ENCODE measurements around the gene WWP2. TPM values are rescaled to one million over a fixed set of nuclear protein-coding genes. Genes with fewer than 3 reads are reported as not detected.

Gene WWP2
- total RNA-seq, 1 donor from 2014 or later, result 39.9 TPM

- Mint-ChIP-seq H3K9me3 (ENCODE audit: low read depth) (peaks cover 15% of the 10 kb centered on the region), H3K36me3 (ENCODE audit: low read depth) (peaks cover 16% of the 10 kb centered on the region), H3K4me3 (ENCODE audit: unreplicated experiment) (no peak overlapping the region), H3K27me3 (ENCODE audit: low read depth) (no peaks in the 10 kb centered on the region), H3K27ac (ENCODE audit: unreplicated experiment) (peak overlapping the region; percentile 37), H3K4me1 (ENCODE audit: low read depth) (peaks cover 8% of the 10 kb centered on the region)
- DNase-seq (ENCODE audit: low spot score), result no peak
- TF ChIP-seq, protein P1, sequence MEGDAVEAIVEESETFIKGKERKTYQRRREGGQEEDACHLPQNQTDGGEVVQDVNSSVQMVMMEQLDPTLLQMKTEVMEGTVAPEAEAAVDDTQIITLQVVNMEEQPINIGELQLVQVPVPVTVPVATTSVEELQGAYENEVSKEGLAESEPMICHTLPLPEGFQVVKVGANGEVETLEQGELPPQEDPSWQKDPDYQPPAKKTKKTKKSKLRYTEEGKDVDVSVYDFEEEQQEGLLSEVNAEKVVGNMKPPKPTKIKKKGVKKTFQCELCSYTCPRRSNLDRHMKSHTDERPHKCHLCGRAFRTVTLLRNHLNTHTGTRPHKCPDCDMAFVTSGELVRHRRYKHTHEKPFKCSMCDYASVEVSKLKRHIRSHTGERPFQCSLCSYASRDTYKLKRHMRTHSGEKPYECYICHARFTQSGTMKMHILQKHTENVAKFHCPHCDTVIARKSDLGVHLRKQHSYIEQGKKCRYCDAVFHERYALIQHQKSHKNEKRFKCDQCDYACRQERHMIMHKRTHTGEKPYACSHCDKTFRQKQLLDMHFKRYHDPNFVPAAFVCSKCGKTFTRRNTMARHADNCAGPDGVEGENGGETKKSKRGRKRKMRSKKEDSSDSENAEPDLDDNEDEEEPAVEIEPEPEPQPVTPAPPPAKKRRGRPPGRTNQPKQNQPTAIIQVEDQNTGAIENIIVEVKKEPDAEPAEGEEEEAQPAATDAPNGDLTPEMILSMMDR (IDR thresholded peaks at IDR 0.05), result no peak
These were observed 119.0 kb downstream of the WWP2 start for GRCh38 chr16:69881141-69881540.

- Mint-ChIP-seq H3K9me3 (ENCODE audit: low read depth) (peaks cover 3% of the 10 kb centered on the region), H3K27ac (ENCODE audit: unreplicated experiment) (no peak overlapping the region), H3K27me3 (ENCODE audit: low read depth) (no peaks in the 10 kb centered on the region), H3K4me1 (ENCODE audit: low read depth) (peaks cover 14% of the 10 kb centered on the region), H3K4me3 (ENCODE audit: unreplicated experiment) (no peak overlapping the region), H3K36me3 (ENCODE audit: low read depth) (peaks cover 9% of the 10 kb centered on the region)
- TF ChIP-seq, protein P1 (IDR thresholded peaks at IDR 0.05), result no peak
- no peak for DNase-seq (ENCODE audit: low spot score)
These were observed 121.6 kb downstream of the WWP2 start for GRCh38 chr16:69883744-69884143.

GRCh38 chr16:69885722-69886121 lies 123.6 kb downstream of the WWP2 start:
- TF ChIP-seq, protein P1 (IDR thresholded peaks at IDR 0.05), result no peak
- Mint-ChIP-seq H3K27ac (ENCODE audit: unreplicated experiment) (no peak overlapping the region), H3K4me1 (ENCODE audit: low read depth) (peaks cover 19% of the 10 kb centered on the region), H3K9me3 (ENCODE audit: low read depth) (no peaks in the 10 kb centered on the region), H3K27me3 (ENCODE audit: low read depth) (no peaks in the 10 kb centered on the region), H3K4me3 (ENCODE audit: unreplicated experiment) (no peak overlapping the region), H3K36me3 (ENCODE audit: low read depth) (peaks cover 16% of the 10 kb centered on the region)
- no peak for DNase-seq (ENCODE audit: low spot score)

- H3K9me3 Mint-ChIP-seq (ENCODE audit: low read depth), result no peaks in the 10 kb centered on the region
- peaks cover 18% of the 10 kb centered on the region for H3K36me3 Mint-ChIP-seq (ENCODE audit: low read depth)
- H3K27ac Mint-ChIP-seq (ENCODE audit: unreplicated experiment), result no peak overlapping the region
- H3K4me3 Mint-ChIP-seq (ENCODE audit: unreplicated experiment), result no peak overlapping the region
- no peaks in the 10 kb centered on the region for H3K27me3 Mint-ChIP-seq (ENCODE audit: low read depth)
- TF ChIP-seq, protein P1 (IDR thresholded peaks at IDR 0.05), result no peak
- peaks cover 18% of the 10 kb centered on the region for H3K4me1 Mint-ChIP-seq (ENCODE audit: low read depth)
- DNase-seq (ENCODE audit: low spot score), result no peak
These were observed 124.6 kb downstream of the WWP2 start for GRCh38 chr16:69886726-69887125.

DNA sequence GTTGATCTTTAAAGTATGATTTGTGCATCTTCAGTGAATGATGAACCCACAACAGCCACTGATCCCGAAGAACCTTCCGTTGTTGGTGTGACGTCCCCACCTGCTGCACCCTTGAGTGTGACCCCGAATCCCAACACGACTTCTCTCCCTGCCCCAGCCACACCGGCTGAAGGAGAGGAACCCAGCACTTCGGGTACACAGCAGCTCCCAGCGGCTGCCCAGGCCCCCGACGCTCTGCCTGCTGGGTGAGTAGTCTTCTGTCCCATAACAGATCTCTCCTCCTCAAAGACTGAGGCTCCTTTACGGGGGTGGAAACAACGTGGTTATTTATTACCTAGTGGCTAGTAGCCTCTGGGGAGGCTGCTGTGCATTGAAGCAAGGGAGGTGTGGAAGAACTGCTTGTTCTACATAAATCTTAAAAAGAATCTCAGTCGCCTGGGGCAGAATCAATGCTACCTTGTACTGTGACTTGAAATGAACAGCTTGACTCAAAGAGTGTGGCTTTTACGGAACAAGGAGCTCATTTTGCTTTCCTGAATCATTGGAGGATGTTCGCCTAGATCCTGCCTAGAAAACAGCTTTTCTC lies 126.0 kb downstream of the WWP2 start:
- no peak for DNase-seq (ENCODE audit: low spot score)
- H3K4me1 Mint-ChIP-seq (ENCODE audit: low read depth), result peaks cover 18% of the 10 kb centered on the region
- no peaks in the 10 kb centered on the region for H3K9me3 Mint-ChIP-seq (ENCODE audit: low read depth)
- no peaks in the 10 kb centered on the region for H3K27me3 Mint-ChIP-seq (ENCODE audit: low read depth)
- no peak overlapping the region for H3K4me3 Mint-ChIP-seq (ENCODE audit: unreplicated experiment)
- H3K36me3 Mint-ChIP-seq (ENCODE audit: low read depth), result peaks cover 18% of the 10 kb centered on the region
- H3K27ac Mint-ChIP-seq (ENCODE audit: unreplicated experiment), result peak overlapping the region; percentile 69
- TF ChIP-seq, protein P1 (IDR thresholded peaks at IDR 0.05), result no peak

Data from chondrocyte (in vitro differentiated cells).